ENCODE measurements around the gene TFF2.

GRCh38 chr21:42324896-42325295 is 25.9 kb downstream of the TFF2 start:
- TF ChIP-seq, protein P1, sequence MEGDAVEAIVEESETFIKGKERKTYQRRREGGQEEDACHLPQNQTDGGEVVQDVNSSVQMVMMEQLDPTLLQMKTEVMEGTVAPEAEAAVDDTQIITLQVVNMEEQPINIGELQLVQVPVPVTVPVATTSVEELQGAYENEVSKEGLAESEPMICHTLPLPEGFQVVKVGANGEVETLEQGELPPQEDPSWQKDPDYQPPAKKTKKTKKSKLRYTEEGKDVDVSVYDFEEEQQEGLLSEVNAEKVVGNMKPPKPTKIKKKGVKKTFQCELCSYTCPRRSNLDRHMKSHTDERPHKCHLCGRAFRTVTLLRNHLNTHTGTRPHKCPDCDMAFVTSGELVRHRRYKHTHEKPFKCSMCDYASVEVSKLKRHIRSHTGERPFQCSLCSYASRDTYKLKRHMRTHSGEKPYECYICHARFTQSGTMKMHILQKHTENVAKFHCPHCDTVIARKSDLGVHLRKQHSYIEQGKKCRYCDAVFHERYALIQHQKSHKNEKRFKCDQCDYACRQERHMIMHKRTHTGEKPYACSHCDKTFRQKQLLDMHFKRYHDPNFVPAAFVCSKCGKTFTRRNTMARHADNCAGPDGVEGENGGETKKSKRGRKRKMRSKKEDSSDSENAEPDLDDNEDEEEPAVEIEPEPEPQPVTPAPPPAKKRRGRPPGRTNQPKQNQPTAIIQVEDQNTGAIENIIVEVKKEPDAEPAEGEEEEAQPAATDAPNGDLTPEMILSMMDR (IDR thresholded peaks at IDR 0.05), result no peak
- TF ChIP-seq POLR2AphosphoS5 (IDR thresholded peaks at IDR 0.05; ENCODE audit: low read depth, low read length) (no peak), TCF7L2 (IDR thresholded peaks at IDR 0.05; ENCODE audit: low read depth, low read length) (no peak), SIN3A (IDR thresholded peaks at IDR 0.05; ENCODE audit: borderline replicate concordance, insufficient read depth, low read depth, low read length) (no peak)
- TF ChIP-seq, protein P2, sequence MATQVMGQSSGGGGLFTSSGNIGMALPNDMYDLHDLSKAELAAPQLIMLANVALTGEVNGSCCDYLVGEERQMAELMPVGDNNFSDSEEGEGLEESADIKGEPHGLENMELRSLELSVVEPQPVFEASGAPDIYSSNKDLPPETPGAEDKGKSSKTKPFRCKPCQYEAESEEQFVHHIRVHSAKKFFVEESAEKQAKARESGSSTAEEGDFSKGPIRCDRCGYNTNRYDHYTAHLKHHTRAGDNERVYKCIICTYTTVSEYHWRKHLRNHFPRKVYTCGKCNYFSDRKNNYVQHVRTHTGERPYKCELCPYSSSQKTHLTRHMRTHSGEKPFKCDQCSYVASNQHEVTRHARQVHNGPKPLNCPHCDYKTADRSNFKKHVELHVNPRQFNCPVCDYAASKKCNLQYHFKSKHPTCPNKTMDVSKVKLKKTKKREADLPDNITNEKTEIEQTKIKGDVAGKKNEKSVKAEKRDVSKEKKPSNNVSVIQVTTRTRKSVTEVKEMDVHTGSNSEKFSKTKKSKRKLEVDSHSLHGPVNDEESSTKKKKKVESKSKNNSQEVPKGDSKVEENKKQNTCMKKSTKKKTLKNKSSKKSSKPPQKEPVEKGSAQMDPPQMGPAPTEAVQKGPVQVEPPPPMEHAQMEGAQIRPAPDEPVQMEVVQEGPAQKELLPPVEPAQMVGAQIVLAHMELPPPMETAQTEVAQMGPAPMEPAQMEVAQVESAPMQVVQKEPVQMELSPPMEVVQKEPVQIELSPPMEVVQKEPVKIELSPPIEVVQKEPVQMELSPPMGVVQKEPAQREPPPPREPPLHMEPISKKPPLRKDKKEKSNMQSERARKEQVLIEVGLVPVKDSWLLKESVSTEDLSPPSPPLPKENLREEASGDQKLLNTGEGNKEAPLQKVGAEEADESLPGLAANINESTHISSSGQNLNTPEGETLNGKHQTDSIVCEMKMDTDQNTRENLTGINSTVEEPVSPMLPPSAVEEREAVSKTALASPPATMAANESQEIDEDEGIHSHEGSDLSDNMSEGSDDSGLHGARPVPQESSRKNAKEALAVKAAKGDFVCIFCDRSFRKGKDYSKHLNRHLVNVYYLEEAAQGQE (IDR thresholded peaks at IDR 0.05; ENCODE audit: insufficient read depth in 1 of 2, low read depth in 2 of 2, low read length in 1 of 2), result no peak

Data from Panc1 (cell line).